Activated CD8-positive, alpha-beta memory T cell treated with anti-CD3 and anti-CD28 coated beads, Interleukin-2, amount 50 U/mL, for 24 hours (primary cell): Measurements from ENCODE around the gene POLR1A.

ENCODE experiments used
- DNase-seq: peaks from one replicate; pipeline ENCODE4 v3.0.0-alpha.2; 2020; ENCODE audit errors: extremely low read depth

The POLR1A gene

DNA sequence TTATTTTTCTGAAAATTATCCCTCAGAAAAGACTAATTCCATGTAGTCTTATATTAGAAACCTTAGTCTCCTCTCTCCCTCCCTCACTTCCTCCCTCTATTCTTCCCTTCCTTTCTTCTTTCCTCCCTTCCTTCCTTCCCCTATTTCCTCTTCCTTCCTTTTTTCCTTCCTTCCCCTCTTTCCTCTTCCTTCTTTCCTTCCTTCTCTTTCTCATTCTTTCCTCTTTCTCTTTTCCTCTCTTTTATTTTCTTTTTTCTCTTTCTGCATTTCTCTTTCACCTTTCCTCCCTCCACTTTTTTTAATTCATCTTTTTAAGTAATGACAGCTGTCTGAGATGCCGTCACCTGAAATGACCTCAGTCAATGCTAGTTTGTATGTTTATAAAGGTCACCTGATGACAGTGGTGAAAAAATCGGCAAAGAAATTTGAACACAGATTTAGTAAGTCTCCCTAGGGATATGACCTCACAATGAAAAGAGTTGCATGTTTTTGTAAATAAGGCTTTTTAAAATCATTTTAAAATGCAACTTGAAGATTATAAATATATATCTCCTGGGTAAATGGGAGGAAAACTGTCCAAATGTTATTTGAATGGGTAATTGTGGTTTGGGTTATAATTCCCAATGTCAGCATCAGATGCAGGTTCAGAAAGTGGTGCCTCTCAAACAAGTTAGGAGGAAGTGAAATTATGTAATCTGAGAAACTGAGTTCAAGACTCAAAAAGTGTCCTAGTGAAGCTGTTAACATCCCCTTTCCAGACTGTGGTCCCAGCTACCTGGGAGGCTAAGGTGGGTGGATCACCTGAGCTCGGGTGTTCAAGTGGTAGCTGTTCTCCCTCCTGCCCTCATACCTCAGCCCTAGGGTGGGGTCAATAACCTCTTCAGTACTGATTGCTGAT, 126.6 kb downstream of the POLR1A start:
- no peak for DNase-seq

DNA sequence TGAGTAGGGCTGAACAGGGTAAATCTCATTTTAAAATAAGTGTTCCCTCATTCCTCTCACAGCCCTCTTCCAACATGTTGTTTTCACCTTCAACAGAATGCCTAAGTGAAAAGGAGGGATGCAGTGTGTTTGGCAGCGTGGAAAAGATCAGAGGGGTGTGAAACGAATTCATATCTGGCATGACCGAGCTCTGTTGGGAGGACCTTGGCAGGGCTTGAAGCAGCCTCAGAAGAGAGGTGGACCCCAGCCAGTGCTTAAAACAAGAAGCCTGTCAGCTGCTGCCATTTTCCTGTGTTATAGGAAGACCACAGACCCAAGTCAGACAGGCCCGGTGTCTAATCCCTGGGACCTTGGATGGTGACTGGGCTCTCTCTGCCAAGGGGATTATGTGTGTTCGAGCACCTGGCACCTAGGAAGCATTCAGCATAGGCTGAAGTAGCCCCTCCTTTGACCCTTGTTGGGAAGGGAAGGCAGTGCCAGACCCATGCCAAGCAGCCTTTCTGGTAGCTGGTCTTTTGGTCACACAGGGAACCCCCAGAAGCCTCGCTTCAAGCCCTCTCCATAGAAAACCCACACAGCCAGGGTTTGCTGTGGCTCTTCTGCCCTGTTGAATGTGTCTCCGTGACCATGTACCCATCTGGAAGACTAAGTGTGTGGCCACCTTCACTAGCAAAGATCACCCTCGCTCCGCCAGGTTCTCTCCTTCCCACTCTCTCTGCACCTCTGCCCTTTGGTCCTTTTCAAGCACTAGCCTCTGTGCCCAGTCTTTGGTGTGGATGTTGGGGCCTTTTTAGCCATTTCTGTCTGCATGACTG, 129.4 kb downstream of the POLR1A start:
- no peak for DNase-seq

DNA sequence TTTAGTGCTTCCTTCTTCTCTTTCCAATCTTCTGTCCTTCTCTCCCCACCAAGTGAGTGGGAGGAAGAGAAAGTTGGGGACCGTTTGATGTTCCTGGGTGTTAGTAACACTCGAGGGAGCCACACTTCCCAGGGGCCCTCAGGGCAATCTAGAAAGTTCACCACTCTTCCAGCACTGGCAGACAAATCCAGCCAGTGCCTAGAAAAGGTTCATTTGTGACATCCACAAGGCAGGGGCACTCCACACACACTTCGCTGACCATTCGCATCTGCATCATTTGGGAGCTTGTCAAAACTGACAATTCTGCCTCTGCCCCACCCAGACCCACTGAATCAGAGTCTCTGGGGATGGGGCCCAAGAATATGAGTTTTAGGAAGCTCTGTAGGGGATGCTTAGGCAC, 130.1 kb downstream of the POLR1A start:
- DNase-seq: no peak

- no peak for DNase-seq
These were observed 131.3 kb downstream of the POLR1A start for GRCh38 chr2:85974390-85974789.

DNA sequence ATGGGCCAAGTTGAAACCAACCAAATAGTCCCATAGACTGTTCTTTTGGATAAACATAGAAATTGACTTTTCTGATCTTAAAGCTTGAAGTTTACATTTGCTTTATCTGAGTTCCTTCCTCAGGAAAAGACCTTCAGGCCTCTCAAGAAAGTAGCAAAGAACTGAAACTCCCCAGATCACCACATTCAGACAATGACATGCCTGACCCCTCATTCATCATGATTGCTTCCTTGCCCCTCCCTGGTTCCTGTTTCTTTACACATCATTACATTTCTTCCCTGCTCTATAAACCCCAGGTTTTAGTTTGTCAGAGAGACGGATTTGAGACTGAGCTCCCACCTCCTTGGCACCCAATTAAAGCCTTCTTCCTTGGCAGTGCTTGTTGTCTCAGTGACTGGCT, 133.3 kb downstream of the POLR1A start:
- no peak for DNase-seq

DNA sequence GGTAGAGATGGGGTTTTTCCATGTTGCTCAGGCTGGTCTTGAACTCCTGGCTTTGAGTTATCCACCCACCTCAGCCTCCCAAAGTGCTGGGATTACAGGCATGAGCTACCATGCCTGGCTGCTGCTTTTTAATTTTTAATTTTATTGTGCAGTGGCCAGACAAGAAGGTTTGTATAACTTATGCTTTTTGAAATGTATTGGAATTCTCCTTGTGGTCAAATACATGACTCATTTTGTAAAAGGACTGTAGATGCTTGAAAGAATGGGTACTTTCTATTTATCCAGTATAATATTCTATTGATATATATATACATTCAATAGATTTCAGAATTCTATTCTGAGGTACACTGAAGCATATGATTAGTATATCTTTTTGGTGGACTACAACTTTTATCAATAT, 134.3 kb downstream of the POLR1A start:
- no peak for DNase-seq
